Epidermal melanocyte (primary cell): Measurements from ENCODE around the gene MTTP.
"Not testable (repeated sequence)": the region's sequence is repeated elsewhere in the genome, so short reads cannot be mapped to it uniquely, and the experiment has no call there.

ENCODE experiments used
- DNase-seq: peaks from one replicate; pipeline ENCODE4 v3.0.0; 2011; ENCODE audit warnings: low spot score; ENCODE audit not compliant: insufficient read length

The MTTP gene

DNA sequence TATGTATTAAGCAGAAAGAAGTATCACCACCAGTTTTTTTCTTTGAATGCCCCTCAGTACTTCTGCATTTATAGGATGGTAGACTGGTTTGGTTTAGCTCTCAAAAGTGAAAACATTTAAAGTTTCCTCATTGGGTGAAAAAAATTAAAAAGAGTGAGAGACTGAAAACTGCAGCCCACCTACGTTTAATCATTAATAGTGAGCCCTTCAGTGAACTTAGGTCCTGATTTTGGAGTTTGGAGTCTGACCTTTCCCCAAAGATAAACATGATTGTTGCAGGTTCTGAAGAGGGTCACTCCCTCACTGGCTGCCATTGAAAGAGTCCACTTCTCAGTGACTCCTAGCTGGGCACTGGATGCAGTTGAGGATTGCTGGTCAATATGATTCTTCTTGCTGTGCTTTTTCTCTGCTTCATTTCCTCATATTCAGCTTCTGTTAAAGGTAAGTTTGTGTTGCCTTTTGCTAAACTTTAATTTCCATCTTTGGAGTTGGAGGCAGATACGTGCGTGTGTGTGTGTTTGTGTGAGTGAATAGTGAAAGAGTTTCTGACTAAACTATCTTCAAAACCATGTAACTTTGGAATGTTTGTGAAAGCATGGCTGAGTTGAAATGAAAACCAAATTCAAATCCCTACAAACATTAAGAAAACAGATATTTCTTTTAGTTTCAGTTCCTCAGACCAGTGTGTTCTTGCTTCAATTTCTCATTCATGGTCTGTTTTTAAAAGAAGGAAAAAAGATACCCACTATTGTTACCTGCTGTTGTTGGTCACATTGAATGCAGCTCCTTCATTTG, at the start of gene MTTP:
Gene MTTP, plus strand, starts transcription at position 295 of the 795 bp plus-strand sequence. Its CDS starts 86 bp downstream, at position 381.
- no peak for DNase-seq

- DNase-seq: no peak
These were observed 45.4 kb upstream of the MTTP start for GRCh38 chr4:99529228-99529627.

- no peak for DNase-seq
These were observed 44.7 kb upstream of the MTTP start for GRCh38 chr4:99529956-99530355.

DNA sequence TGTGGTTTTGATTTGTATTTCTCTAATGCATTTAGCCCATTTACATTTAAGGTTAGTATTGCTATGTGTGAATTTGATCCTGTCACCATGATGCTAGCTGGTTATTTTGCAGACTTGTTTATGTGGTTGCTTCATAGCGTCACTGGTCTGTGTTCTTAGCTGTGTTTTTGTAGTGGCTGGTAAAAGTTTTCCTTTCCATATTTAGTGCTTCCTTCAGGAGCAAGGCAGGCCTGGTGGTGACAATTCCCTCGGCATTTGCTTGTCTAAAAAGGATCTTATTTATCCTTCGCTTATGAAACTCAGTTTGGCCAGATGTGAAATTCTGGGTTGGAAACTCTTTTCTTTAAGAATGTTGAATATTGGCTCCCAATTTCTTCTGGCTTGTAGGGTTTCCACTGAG, 39.9 kb upstream of the MTTP start:
- not testable (repeated sequence) for DNase-seq

DNA sequence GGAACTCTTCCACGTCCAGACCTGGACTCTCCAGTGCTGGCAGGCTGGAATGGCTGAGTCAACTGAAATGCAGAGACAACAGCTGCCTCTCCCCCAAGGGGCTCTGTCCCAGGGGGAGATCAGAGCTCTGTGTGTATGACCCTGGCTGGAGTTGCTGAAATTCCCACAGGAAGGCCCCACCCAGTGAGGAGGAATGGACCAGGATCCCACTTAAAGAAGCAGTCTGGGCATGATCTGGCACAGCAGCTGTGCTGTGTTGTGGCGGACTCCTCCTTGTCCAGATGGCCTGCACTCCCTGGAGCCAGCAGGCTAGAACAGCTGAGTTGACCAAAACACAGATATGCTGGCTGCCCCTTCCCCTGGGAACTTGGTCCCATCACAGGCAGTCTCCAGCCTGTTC, 38.4 kb upstream of the MTTP start:
- no peak for DNase-seq

- DNase-seq: no peak
These were observed 37.8 kb upstream of the MTTP start for GRCh38 chr4:99536848-99537247.

GRCh38 chr4:99537674-99538073, 37.0 kb upstream of the MTTP start:
- no peak for DNase-seq

- DNase-seq: no peak
These were observed 34.2 kb upstream of the MTTP start for GRCh38 chr4:99540277-99540939.

GRCh38 chr4:99552872-99553271, 21.8 kb upstream of the MTTP start:
- no peak for DNase-seq

- peak; percentile 53 for DNase-seq
These were observed 11.1 kb upstream of the MTTP start, which contains the start of gene TRMT10A for GRCh38 chr4:99563310-99564186. Gene TRMT10A, minus strand, starts transcription at chr4:99564039. Its CDS starts 4,701 bp downstream, at chr4:99559338.

- no peak for DNase-seq
These were observed 9.7 kb upstream of the MTTP start for GRCh38 chr4:99564921-99565320.

GRCh38 chr4:99571883-99572282, 2.7 kb upstream of the MTTP start:
- no peak for DNase-seq

GRCh38 chr4:99572527-99573240, 1.9 kb upstream of the MTTP start:
- DNase-seq: no peak

- DNase-seq: no peak
These were observed 772 bp upstream of the MTTP start for GRCh38 chr4:99573735-99574368.

- no peak for DNase-seq
These were observed 4.1 kb downstream of the MTTP start for GRCh38 chr4:99578714-99579113.

GRCh38 chr4:99585516-99585915, 10.9 kb downstream of the MTTP start:
- DNase-seq: no peak

DNA sequence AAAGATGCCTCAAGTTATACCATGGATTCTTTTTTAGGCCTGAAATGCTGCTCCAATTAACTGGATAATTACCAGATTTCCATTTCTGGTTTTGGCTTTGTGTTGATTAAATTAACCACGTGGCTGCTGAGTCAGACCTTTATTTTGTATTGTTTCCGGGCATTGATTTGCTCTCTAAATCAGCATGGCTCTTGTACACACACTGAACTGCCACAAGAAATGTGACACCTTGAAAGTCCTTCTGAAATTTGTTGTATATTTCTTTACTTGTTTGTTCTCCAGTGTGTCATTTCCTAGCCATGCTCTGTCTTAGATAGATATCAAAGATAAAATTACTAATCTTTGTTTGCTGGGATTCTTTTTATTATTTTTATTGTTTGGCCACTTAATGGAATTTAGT, 11.7 kb downstream of the MTTP start:
- DNase-seq: no peak

DNA sequence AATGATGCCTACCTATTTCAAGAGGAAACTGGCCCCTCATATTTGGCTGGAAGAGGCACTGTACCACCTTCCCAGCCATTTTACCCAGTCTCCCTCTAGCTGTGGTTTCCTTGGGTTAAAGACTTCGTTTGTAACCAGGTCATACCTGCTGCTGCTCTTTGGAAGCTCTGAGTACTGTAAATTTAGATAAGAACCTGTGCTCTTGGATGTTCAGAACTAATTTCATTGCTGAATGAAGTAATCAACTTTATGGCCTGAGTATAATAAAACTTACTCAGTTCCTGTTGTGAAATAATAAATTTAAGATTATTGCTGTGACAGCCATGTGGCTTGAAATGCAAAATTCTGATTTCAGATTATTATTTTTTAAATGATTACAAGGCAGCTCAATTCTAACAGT, 12.2 kb downstream of the MTTP start:
- no peak for DNase-seq

DNA sequence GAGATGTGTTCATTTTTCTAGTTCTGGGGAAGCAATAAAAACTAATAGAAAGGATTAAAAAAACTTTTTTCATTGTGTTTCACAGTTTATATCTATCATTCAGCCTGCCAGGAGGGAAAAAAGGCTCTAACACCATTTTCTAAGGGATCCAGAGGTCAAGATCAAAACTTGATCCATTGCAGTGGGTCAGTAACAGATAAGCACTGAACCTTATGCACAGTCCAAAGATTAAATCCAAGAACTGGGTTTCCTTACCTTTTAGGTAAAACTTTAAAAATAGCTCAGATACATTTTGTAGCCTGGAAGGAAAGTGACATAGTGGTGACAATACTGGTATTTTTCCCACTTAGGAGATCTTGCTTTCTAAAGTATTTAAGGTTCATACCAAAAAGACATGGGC, 12.7 kb downstream of the MTTP start:
- DNase-seq: no peak

GRCh38 chr4:99587803-99588202, 13.2 kb downstream of the MTTP start:
- no peak for DNase-seq

- DNase-seq: no peak
These were observed 17.1 kb downstream of the MTTP start for GRCh38 chr4:99591757-99592156.
